BLaER1 (cell line): ENCODE data around the gene PRR14.

ENCODE experiments used
- H3K27ac ChIP-seq: shearing (Covaris generic); formaldehyde crosslinking; 2 replicates; pipeline ENCODE4 v1.8.1; 2022
- H3K27me3 ChIP-seq: shearing (Covaris generic); formaldehyde crosslinking; 2 replicates; pipeline ENCODE4 v1.8.1; 2022
- H3K36me3 ChIP-seq: shearing (Covaris generic); formaldehyde crosslinking; 2 replicates; pipeline ENCODE4 v1.8.1; 2022
- H3K4me1 ChIP-seq: shearing (Covaris generic); formaldehyde crosslinking; 2 replicates; pipeline ENCODE4 v1.8.1; 2022
- H3K4me2 ChIP-seq: shearing (Covaris generic); formaldehyde crosslinking; 2 replicates; pipeline ENCODE4 v1.8.1; 2022
- H3K4me3 ChIP-seq: shearing (Covaris generic); formaldehyde crosslinking; 2 replicates; pipeline ENCODE4 v1.8.1; 2022
- H3K9ac ChIP-seq: shearing (Covaris generic); formaldehyde crosslinking; 2 replicates; pipeline ENCODE4 v1.8.1; 2022
- H3K9me3 ChIP-seq: shearing (Covaris generic); formaldehyde crosslinking; 2 replicates; pipeline ENCODE4 v1.8.1; 2022
- H4K20me1 ChIP-seq: shearing (Covaris generic); formaldehyde crosslinking; 2 replicates; pipeline ENCODE4 v1.8.1; 2022
- Cebpa-rat ChIP-seq: shearing (Covaris generic); IDR thresholded peaks from 2 replicates; pipeline ENCODE4 v1.8.1; 2022

The PRR14 gene

GRCh38 chr16:30609926-30610839 is 40.6 kb upstream of the PRR14 start, which contains the start of gene ZNF689:
Gene ZNF689 (minus strand): TSS chr16:30610389. CDS start chr16:30610041, 348 bp downstream.
- H3K4me3 ChIP-seq: peak within 1 kb of the TSS; percentile 87
- peak within 1 kb of the TSS; percentile 92 for H3K4me2 ChIP-seq
- H3K27ac ChIP-seq: peak within 1 kb of the TSS; percentile 99
- H3K9ac ChIP-seq: peak within 1 kb of the TSS; percentile 98
- no peak for TF ChIP-seq Cebpa-rat
- H3K27me3 ChIP-seq: no peaks in the 10 kb centered on the region
- peaks cover under 1% of the 10 kb centered on the region; the same call in 1 of the 2 replicates for H3K9me3 ChIP-seq
- peaks cover 30% of the 10 kb centered on the region for H3K4me1 ChIP-seq
- no peaks in the 10 kb centered on the region for H4K20me1 ChIP-seq
- H3K36me3 ChIP-seq: peaks cover 32% of the 10 kb centered on the region

- H4K20me1 ChIP-seq: no peaks in the 10 kb centered on the region
- TF ChIP-seq Cebpa-rat: no peak
- peaks cover 36% of the 10 kb centered on the region for H3K4me1 ChIP-seq
- H3K27me3 ChIP-seq: no peaks in the 10 kb centered on the region
- H3K36me3 ChIP-seq: no peaks in the 10 kb centered on the region
- H3K9ac ChIP-seq: no peak overlapping the region
- H3K4me3 ChIP-seq: no peak overlapping the region
- no peak overlapping the region for H3K27ac ChIP-seq
- H3K4me2 ChIP-seq: no peak overlapping the region
- H3K9me3 ChIP-seq: peaks cover 36% of the 10 kb centered on the region
These were observed 35.2 kb upstream of the PRR14 start for GRCh38 chr16:30615358-30616091.

- TF ChIP-seq Cebpa-rat: peak; percentile 48; the same call in 1 of the 2 replicates
- no peaks in the 10 kb centered on the region for H3K36me3 ChIP-seq
These were observed 31.6 kb upstream of the PRR14 start for GRCh38 chr16:30619202-30619601.

DNA sequence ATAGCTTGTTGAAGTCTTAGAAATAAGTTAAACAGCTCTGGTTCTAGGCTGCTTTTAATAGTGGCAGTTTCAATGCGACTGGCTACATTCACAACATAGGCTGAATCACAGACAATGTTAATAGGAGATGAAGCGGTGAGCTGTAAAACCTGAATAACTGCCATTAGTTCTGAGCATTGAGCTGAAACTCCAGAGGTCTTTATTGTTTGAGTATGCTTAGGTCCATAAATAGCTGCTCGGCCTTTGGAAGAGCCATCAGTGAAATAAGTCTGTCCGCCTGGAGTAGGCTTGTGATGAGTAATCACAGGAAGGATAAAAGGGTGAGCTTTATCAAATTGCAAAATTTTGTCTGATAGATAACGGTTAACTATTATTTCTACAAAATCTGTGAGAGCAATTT is 31.1 kb upstream of the PRR14 start:
- TF ChIP-seq Cebpa-rat: no peak
- no peak overlapping the region for H3K9ac ChIP-seq
- H3K4me3 ChIP-seq: no peak overlapping the region
- H3K4me1 ChIP-seq: peaks cover 27% of the 10 kb centered on the region
- no peaks in the 10 kb centered on the region for H3K36me3 ChIP-seq
- no peaks in the 10 kb centered on the region for H3K27me3 ChIP-seq
- peak overlapping the region; percentile 20 for H3K27ac ChIP-seq
- H3K9me3 ChIP-seq: peaks cover 49% of the 10 kb centered on the region
- peak overlapping the region; percentile 39 for H3K4me2 ChIP-seq
- H4K20me1 ChIP-seq: no peaks in the 10 kb centered on the region

More at GRCh38 chr16:30619202-30619601, 31.6 kb upstream of the PRR14 start:
- H4K20me1 ChIP-seq: no peaks in the 10 kb centered on the region
- H3K27ac ChIP-seq: peak overlapping the region; percentile 20
- H3K4me1 ChIP-seq: peaks cover 27% of the 10 kb centered on the region
- no peak overlapping the region for H3K9ac ChIP-seq
- H3K27me3 ChIP-seq: no peaks in the 10 kb centered on the region
- H3K4me3 ChIP-seq: no peak overlapping the region
- peaks cover 45% of the 10 kb centered on the region for H3K9me3 ChIP-seq
- peak overlapping the region; percentile 39 for H3K4me2 ChIP-seq

- Histone ChIP-seq H3K9ac (no peak overlapping the region), H3K4me2 (0 out of 2 replicates have a peak overlapping the region, but pooled peaks have one; percentile 4), H3K36me3 (no peaks in the 10 kb centered on the region), H3K4me3 (no peak overlapping the region), H3K4me1 (peaks cover 27% of the 10 kb centered on the region), H4K20me1 (no peaks in the 10 kb centered on the region), H3K27me3 (no peaks in the 10 kb centered on the region), H3K27ac (peak overlapping the region; percentile 20; the same call in 1 of the 2 replicates), H3K9me3 (peaks cover 49% of the 10 kb centered on the region)
- TF ChIP-seq Cebpa-rat: no peak
These were observed 30.6 kb upstream of the PRR14 start for GRCh38 chr16:30620169-30620568.

GRCh38 chr16:30621765-30622164 is 29.0 kb upstream of the PRR14 start:
- no peaks in the 10 kb centered on the region for H3K27me3 ChIP-seq
- H3K4me1 ChIP-seq: peaks cover 34% of the 10 kb centered on the region
- TF ChIP-seq Cebpa-rat: no peak
- no peaks in the 10 kb centered on the region for H3K36me3 ChIP-seq
- no peak overlapping the region for H3K4me2 ChIP-seq
- H3K9ac ChIP-seq: no peak overlapping the region
- H4K20me1 ChIP-seq: no peaks in the 10 kb centered on the region
- peaks cover 35% of the 10 kb centered on the region for H3K9me3 ChIP-seq
- no peak overlapping the region for H3K27ac ChIP-seq
- no peak overlapping the region for H3K4me3 ChIP-seq

- Histone ChIP-seq H3K27ac (no peak overlapping the region), H3K4me3 (no peak overlapping the region), H3K27me3 (no peaks in the 10 kb centered on the region), H3K9ac (no peak overlapping the region), H3K4me1 (peaks cover 39% of the 10 kb centered on the region), H3K9me3 (peaks cover 27% of the 10 kb centered on the region), H3K36me3 (no peaks in the 10 kb centered on the region), H3K4me2 (no peak overlapping the region), H4K20me1 (no peaks in the 10 kb centered on the region)
- no peak for TF ChIP-seq Cebpa-rat
These were observed 28.2 kb upstream of the PRR14 start for GRCh38 chr16:30622455-30623032.

DNA sequence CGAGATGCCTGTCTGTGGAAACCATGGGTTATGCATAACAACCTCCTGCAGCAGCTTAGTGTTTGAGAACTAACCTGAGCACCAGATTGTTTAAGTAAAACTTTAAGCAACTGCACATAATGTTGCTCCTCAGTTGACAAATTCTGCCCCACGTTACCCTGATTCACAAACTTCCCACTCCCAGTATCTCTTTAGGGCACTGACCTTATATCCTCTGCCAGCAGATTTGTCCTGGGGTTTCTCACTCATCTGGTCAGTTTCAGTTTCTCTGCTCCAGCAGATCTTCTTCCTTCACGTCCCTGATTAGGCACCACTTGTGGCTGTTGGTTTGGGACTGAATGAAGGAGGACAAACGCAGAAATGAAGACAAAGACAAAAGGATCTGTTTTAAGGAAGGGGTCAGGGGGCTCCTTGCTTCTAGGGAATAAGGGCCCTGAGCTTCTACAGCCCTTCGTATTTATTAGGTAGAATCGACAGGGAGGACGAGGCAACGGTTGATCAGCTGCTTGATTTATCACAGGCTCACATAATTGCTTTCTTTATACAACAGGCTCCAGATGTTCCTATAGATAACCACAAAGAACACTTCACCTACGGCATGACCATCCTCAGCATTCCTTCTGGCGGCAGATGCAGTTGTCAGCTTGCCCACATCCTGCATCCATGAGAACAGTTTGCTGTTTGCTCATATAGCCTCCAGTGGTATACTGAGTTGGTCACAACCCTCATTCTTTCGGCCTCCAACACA is 27.1 kb upstream of the PRR14 start:
- Histone ChIP-seq H3K9me3 (peaks cover 15% of the 10 kb centered on the region), H3K4me1 (peaks cover 33% of the 10 kb centered on the region), H4K20me1 (no peaks in the 10 kb centered on the region), H3K36me3 (no peaks in the 10 kb centered on the region), H3K4me3 (no peak overlapping the region), H3K27ac (no peak overlapping the region), H3K9ac (no peak overlapping the region), H3K27me3 (no peaks in the 10 kb centered on the region), H3K4me2 (no peak overlapping the region)
- TF ChIP-seq Cebpa-rat: no peak

GRCh38 chr16:30626236-30626635 is 24.5 kb upstream of the PRR14 start:
- Histone ChIP-seq H3K4me1 (peaks cover 20% of the 10 kb centered on the region), H3K27ac (no peak overlapping the region), H3K4me2 (peak overlapping the region; percentile 33; the same call in 1 of the 2 replicates), H3K9me3 (peaks cover 13% of the 10 kb centered on the region), H4K20me1 (no peaks in the 10 kb centered on the region), H3K9ac (no peak overlapping the region), H3K36me3 (no peaks in the 10 kb centered on the region), H3K27me3 (no peaks in the 10 kb centered on the region), H3K4me3 (no peak overlapping the region)
- TF ChIP-seq Cebpa-rat: no peak
